Colonic mucosa (tissue), 4 donors: ENCODE measurements around the gene EXOC3L2. TPM values are rescaled to one million over a fixed set of nuclear protein-coding genes. Genes with fewer than 3 reads are reported as not detected.

Experiments used
- DNase-seq: peaks from one replicate; pipeline ENCODE4 v3.0.0-alpha.2; 2020
- H3K27ac ChIP-seq: fragments of 200-600 bp; one replicate; pipeline ENCODE4 v1.8.0; 2021
- H3K27me3 ChIP-seq: fragments of 200-600 bp; one replicate; pipeline ENCODE4 v1.8.0; 2021
- H3K36me3 ChIP-seq: fragments of 200-600 bp; one replicate; pipeline ENCODE4 v1.8.0; 2021
- H3K4me1 ChIP-seq: fragments of 200-600 bp; one replicate; pipeline ENCODE4 v1.8.0; 2021; ENCODE audit warnings: mild to moderate bottlenecking
- H3K4me3 ChIP-seq: fragments of 200-600 bp; one replicate; pipeline ENCODE4 v1.8.0; 2021
- H3K9ac ChIP-seq, 2 donors: one replicate each; pipeline ENCODE4 v1.7.0; 2013; ENCODE audit warnings: control low read depth in 2 of 2, low read depth in 2 of 2, low read length in 2 of 2
- H3K9me3 ChIP-seq: fragments of 200-600 bp; one replicate; pipeline ENCODE4 v1.8.0; 2021
- CTCF ChIP-seq: fragments of 200-600 bp; IDR thresholded peaks from one replicate; pipeline ENCODE4 v1.8.0; 2022; ENCODE audit warnings: antibody characterized with exemption, mild to moderate bottlenecking
- intact Hi-C: fragments of 100-400 bp; cut with DNase I; formaldehyde crosslinking; loops from one replicate; pipeline ENCODE4 v1.14.1; 2022
- total RNA-seq, 2 donors: library from RNA; stranded (reverse); fragmentation: NEBNext Ultra II Directional in 1 of 2; extraction: Animal tissue kit (Norgen Biotek cat#: 25700) in 1 of 2; gene quantifications; one replicate each; pipeline ENCODE4 v1.2.1, GENCODE V29; 2021
- donor health status: healthy.
- donor health status: DM: no; HTN: no; CAD: no.
- donor health status: DM: no; HTN: no; CAD: no.

Gene EXOC3L2
- total RNA-seq, 2 donors from 2014 or later, result 1.4 to 1.6 TPM

- TF ChIP-seq CTCF, result no peak
- intact Hi-C loops, result no loop called here
- Histone ChIP-seq H3K9ac (peak within 1 kb of the TSS; percentile 74 to 78), H3K9me3 (no peaks in the 10 kb centered on the region), H3K4me3 (peak within 1 kb of the TSS; percentile 81), H3K27ac (no peak within 1 kb of the TSS), H3K4me1 (peaks cover 3% of the 10 kb centered on the region), H3K27me3 (no peaks in the 10 kb centered on the region), H3K36me3 (no peaks in the 10 kb centered on the region)
- peak; percentile 40 for DNase-seq
Observed at GRCh38 chr19:45250832-45251451, 5.7 kb upstream of the EXOC3L2 start, which contains the start of gene MARK4. Gene MARK4 (plus strand): TSS chr19:45251271. CDS start chr19:45251589, 318 bp downstream.

- H3K9me3 ChIP-seq, result no peaks in the 10 kb centered on the region
- no peak overlapping the region for H3K27ac ChIP-seq
- H3K36me3 ChIP-seq, result no peaks in the 10 kb centered on the region
- H3K9ac ChIP-seq, result peak overlapping the region; percentile 51 to 74
- H3K4me1 ChIP-seq, result peaks cover 3% of the 10 kb centered on the region
- intact Hi-C loops, result no loop called here
- no peak for TF ChIP-seq CTCF
- DNase-seq, result no peak
- H3K4me3 ChIP-seq, result peak overlapping the region; percentile 81
- H3K27me3 ChIP-seq, result no peaks in the 10 kb centered on the region
Observed at GRCh38 chr19:45250216-45250831, 5.1 kb upstream of the EXOC3L2 start.

GRCh38 chr19:45249261-45250033 lies 4.2 kb upstream of the EXOC3L2 start:
- Histone ChIP-seq H3K4me3 (no peak overlapping the region), H3K36me3 (no peaks in the 10 kb centered on the region), H3K9ac (no peak overlapping the region), H3K27me3 (no peaks in the 10 kb centered on the region), H3K9me3 (no peaks in the 10 kb centered on the region), H3K27ac (no peak overlapping the region), H3K4me1 (peaks cover 3% of the 10 kb centered on the region)
- no peak for TF ChIP-seq CTCF
- DNase-seq, result no peak
- intact Hi-C loops, result no loop called here

- H3K36me3 ChIP-seq, result no peaks in the 10 kb centered on the region
- no peaks in the 10 kb centered on the region for H3K9me3 ChIP-seq
- TF ChIP-seq CTCF, result no peak
- H3K9ac ChIP-seq, result no peak overlapping the region
- intact Hi-C loops, result no loop called here
- no peak overlapping the region for H3K4me3 ChIP-seq
- H3K27ac ChIP-seq, result no peak overlapping the region
- DNase-seq, result no peak
- H3K4me1 ChIP-seq, result peaks cover 3% of the 10 kb centered on the region
- no peaks in the 10 kb centered on the region for H3K27me3 ChIP-seq
Observed at GRCh38 chr19:45247136-45247535, 1.9 kb upstream of the EXOC3L2 start.

GRCh38 chr19:45245826-45246225 lies 619 bp upstream of the EXOC3L2 start:
- H3K9ac ChIP-seq, result no peak overlapping the region
- H3K27ac ChIP-seq, result no peak overlapping the region

More at GRCh38 chr19:45245826-45246225, 619 bp upstream of the EXOC3L2 start:
- intact Hi-C loops, result no loop called here
- Histone ChIP-seq H3K4me3 (no peak overlapping the region), H3K27me3 (no peaks in the 10 kb centered on the region), H3K36me3 (no peaks in the 10 kb centered on the region), H3K4me1 (peaks cover 3% of the 10 kb centered on the region), H3K9me3 (no peaks in the 10 kb centered on the region)
- no peak for DNase-seq
- no peak for TF ChIP-seq CTCF
